HepG2 (cell line): ENCODE data around the gene VWA3B. TPM values are rescaled to one million over a fixed set of nuclear protein-coding genes. Genes with fewer than 3 reads are reported as not detected.

Experiments used
- FOXA3 ChIP-seq: IDR thresholded peaks from 2 replicates; pipeline ENCODE4 v1.6.1; 2016; ENCODE audit warnings: missing genetic modification reagents, missing compliant biosample characterization
- ISL2 ChIP-seq: sonication (generic); formaldehyde crosslinking; IDR thresholded peaks from 2 replicates; pipeline ENCODE4 v1.5.0; 2020; ENCODE audit warnings: missing genetic modification reagents
- KLF9 ChIP-seq: IDR thresholded peaks from 2 replicates; pipeline ENCODE4 v1.6.1; 2016; ENCODE audit warnings: low read depth
- MAF1 ChIP-seq: sonication (generic); formaldehyde crosslinking; IDR thresholded peaks from 2 replicates; pipeline ENCODE4 v1.5.0; 2020; ENCODE audit warnings: missing genetic modification reagents, borderline replicate concordance
- POLR2AphosphoS2 ChIP-seq: IDR thresholded peaks from 2 replicates; pipeline ENCODE4 v1.6.1; 2011; ENCODE audit warnings: low read depth, low read length, improper control_type of control experiment
- SP5 ChIP-seq: IDR thresholded peaks from 2 replicates; pipeline ENCODE4 v1.6.1; 2016; ENCODE audit warnings: low read depth, borderline replicate concordance
- ZBTB1 ChIP-seq: sonication (generic); formaldehyde crosslinking; IDR thresholded peaks from 2 replicates; pipeline ENCODE4 v1.4.0; 2020; ENCODE audit warnings: missing genetic modification reagents, borderline replicate concordance
- ZNF318 ChIP-seq: sonication (generic); formaldehyde crosslinking; IDR thresholded peaks from 2 replicates; pipeline ENCODE4 v1.4.0; 2020; ENCODE audit warnings: mild to moderate bottlenecking, missing genetic modification reagents
- ZNF850 ChIP-seq: sonication (generic); formaldehyde crosslinking; conservative IDR thresholded peaks from 2 replicates; pipeline ENCODE4 v1.9.0; 2021; ENCODE audit warnings: mild to moderate bottlenecking, missing genetic modification reagents
- polyA plus RNA-seq, 8 experiments: library from polyadenylated mRNA; depleted of rRNA in 3 of 8; stranded (reverse) in 7 of 8; unstranded in 1 of 8; fragments of >200 nt; fragmentation: Illumina TruSeq in 4 of 8; extraction: Trizol in 4 of 8; gene quantifications; 2 replicates each; pipeline versions ENCODE4 v1.2.1 to v1.2.3, GENCODE V29; 2011 to 2016; ENCODE audit warnings: low read depth in 4 of 8, missing spikeins in 1 of 8, mixed read lengths in 1 of 8; ENCODE audit not compliant: insufficient read depth in 1 of 8
- total RNA-seq, 5 experiments: library from RNA; depleted of rRNA; stranded (reverse); fragments of >200 nt; fragmentation: Illumina TruSeq; extraction: Trizol; gene quantifications; 2 replicates each; pipeline ENCODE4 v1.2.3, GENCODE V29; 2016; ENCODE audit warnings: low read depth in 1 of 5
- TF ChIP-seq, protein P1 (sequence below): fragments of 450-650 bp; IDR thresholded peaks from 2 replicates; pipeline ENCODE4 v1.6.1; 2016

VWA3B gene
- total and polyA plus RNA-seq, 2 of the 13 experiments (the other 11 are each of a cell fraction or from before 2014, with no cell fraction given) = not detected

- TF ChIP-seq ZNF318 (no peak), ZBTB1 (CRISPR knock-in tag) (no peak), ZNF850 (CRISPR knock-in tag) (no peak), POLR2AphosphoS2 (no peak), ISL2 (CRISPR knock-in tag) (no peak), SP5 (no peak), FOXA3 (no peak), KLF9 (no peak), MAF1 (CRISPR knock-in tag) (no peak)
- TF ChIP-seq, protein P1, sequence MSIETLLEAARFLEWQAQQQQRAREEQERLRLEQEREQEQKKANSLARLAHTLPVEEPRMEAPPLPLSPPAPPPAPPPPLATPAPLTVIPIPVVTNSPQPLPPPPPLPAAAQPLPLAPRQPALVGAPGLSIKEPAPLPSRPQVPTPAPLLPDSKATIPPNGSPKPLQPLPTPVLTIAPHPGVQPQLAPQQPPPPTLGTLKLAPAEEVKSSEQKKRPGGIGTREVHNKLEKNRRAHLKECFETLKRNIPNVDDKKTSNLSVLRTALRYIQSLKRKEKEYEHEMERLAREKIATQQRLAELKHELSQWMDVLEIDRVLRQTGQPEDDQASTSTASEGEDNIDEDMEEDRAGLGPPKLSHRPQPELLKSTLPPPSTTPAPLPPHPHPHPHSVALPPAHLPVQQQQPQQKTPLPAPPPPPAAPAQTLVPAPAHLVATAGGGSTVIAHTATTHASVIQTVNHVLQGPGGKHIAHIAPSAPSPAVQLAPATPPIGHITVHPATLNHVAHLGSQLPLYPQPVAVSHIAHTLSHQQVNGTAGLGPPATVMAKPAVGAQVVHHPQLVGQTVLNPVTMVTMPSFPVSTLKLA = no peak
Measured at GRCh38 chr2:98067160-98067559, 19.8 kb upstream of the VWA3B start (continued).
